Measurements from ENCODE around the gene STRAP. TPM values are rescaled to one million over a fixed set of nuclear protein-coding genes. Genes with fewer than 3 reads are reported as not detected.

Gene STRAP
- total and polyA plus RNA-seq, 2 donors (not counting 3 experiments of a cell fraction or from before 2014, with no cell fraction given), result 76.9 to 138 TPM

DNA sequence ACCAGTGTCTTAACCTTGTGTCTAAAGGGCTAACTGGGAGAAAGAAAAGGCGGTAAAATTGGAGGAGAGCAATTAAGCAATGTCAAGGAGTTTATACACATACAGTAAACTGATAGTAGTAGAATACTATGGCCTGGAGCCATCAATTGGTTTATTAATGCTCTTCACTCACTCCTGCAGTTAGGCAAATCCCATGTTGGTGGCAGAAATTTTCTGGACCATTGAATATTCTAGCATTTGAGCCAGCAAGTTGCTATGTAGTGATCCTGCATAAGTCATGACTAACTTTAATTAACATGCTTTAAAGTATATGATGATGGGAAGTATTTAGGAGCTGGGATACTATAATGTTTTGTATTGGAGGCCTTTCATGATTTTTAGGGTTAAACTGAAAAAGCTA is 14.7 kb downstream of the STRAP start:
- no peak for FAIRE-seq
- Histone ChIP-seq H3K4me3 (replicated peaks in 1 of 3; ENCODE audit: insufficient read depth in 1 of 3, low read depth in 1 of 3, low read length in 3 of 3) (no peak overlapping the region), H3K9me1 (replicated peaks; ENCODE audit: control insufficient read depth, extremely low read depth, insufficient read depth, low read length) (no peaks in the 10 kb centered on the region), H3K79me2 (ENCODE audit: control insufficient read depth, insufficient read depth, low read length) (peaks cover 7% of the 10 kb centered on the region), H3K9me3 (replicated peaks; ENCODE audit: control insufficient read depth, insufficient read depth, low read length) (no peaks in the 10 kb centered on the region), H3K4me1 (ENCODE audit: control insufficient read depth, extremely low read depth, insufficient read depth, low read length) (peaks cover 3% of the 10 kb centered on the region), H3K36me3 (ENCODE audit: control insufficient read depth in 2 of 2, extremely low read depth in 1 of 2, insufficient read depth in 2 of 2, low read length in 2 of 2) (peaks cover 12 to 26% of the 10 kb centered on the region in 2 experiments), H4K20me1 (replicated peaks; ENCODE audit: control insufficient read depth, extremely low read depth, insufficient read depth, low read length) (peaks cover 2% of the 10 kb centered on the region), H3K4me2 (ENCODE audit: insufficient read depth, low read length) (no peak overlapping the region), H2AFZ (ENCODE audit: low read depth, low read length) (no peak overlapping the region), H3K9ac (replicated peaks; ENCODE audit: extremely low read depth, insufficient read depth, low read length) (no peak overlapping the region), H3K27me3 (ENCODE audit: control insufficient read depth in 2 of 2, insufficient read depth in 2 of 2, low read length in 2 of 2) (no peaks in the 10 kb centered on the region), H3K27ac (ENCODE audit: insufficient read depth, low read depth, low read length) (no peak overlapping the region)
- intact Hi-C loops (cut with micrococcal nuclease) (no loop called here), dilution Hi-C loops (cut with MboI; ENCODE audit: extremely low pct_ligation_motif_present, low sequenced_read_pairs) (no loop called here)
- no peak for DNase-seq (ENCODE audit: low read depth, low spot score)
- TF ChIP-seq, protein P1, sequence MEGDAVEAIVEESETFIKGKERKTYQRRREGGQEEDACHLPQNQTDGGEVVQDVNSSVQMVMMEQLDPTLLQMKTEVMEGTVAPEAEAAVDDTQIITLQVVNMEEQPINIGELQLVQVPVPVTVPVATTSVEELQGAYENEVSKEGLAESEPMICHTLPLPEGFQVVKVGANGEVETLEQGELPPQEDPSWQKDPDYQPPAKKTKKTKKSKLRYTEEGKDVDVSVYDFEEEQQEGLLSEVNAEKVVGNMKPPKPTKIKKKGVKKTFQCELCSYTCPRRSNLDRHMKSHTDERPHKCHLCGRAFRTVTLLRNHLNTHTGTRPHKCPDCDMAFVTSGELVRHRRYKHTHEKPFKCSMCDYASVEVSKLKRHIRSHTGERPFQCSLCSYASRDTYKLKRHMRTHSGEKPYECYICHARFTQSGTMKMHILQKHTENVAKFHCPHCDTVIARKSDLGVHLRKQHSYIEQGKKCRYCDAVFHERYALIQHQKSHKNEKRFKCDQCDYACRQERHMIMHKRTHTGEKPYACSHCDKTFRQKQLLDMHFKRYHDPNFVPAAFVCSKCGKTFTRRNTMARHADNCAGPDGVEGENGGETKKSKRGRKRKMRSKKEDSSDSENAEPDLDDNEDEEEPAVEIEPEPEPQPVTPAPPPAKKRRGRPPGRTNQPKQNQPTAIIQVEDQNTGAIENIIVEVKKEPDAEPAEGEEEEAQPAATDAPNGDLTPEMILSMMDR (IDR thresholded peaks at IDR 0.05; ENCODE audit: extremely low read depth in 1 of 2, insufficient read depth in 1 of 2, low read depth in 1 of 2, low read length in 2 of 2), result no peak
- no peak for TF ChIP-seq MYC (IDR thresholded peaks at IDR 0.05; ENCODE audit: low read depth, low read length)
- TF ChIP-seq POLR2A (IDR thresholded peaks at IDR 0.05; ENCODE audit: low read depth, low read length), result no peak
- no peak for TF ChIP-seq POLR2AphosphoS5 (IDR thresholded peaks at IDR 0.05; ENCODE audit: insufficient read depth, low read depth, low read length)
- TF ChIP-seq EZH2 (IDR thresholded peaks at IDR 0.05; ENCODE audit: borderline replicate concordance, low read depth, low read length, severe bottlenecking), result no peak
- TF ChIP-seq, protein P2, sequence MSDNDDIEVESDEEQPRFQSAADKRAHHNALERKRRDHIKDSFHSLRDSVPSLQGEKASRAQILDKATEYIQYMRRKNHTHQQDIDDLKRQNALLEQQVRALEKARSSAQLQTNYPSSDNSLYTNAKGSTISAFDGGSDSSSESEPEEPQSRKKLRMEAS (IDR thresholded peaks at IDR 0.05; ENCODE audit: insufficient read depth, insufficient read length), result no peak
- TF ChIP-seq GATA2 (IDR thresholded peaks at IDR 0.05; ENCODE audit: insufficient read depth, insufficient read length, low read depth, low read length), result no peak
- no peak for TF ChIP-seq FOS (IDR thresholded peaks at IDR 0.05; ENCODE audit: borderline replicate concordance, insufficient read depth, low read length)
- TF ChIP-seq JUN (IDR thresholded peaks at IDR 0.05; ENCODE audit: borderline replicate concordance, insufficient read depth, insufficient read length, low read depth), result no peak
- ChIA-PET CTCF (interaction anchor here (0.9 to 3.2 kb wide), 7 partner anchors 8 to 364 kb away, joined by 3 to 65 read pairs (median 8); partner anchors contain the start of genes DERA and STRAP), POLR2A (no interaction called here)
- BruUV-seq (replicated peaks), result no TSS peak

Measured in endothelial cell of umbilical vein (primary cell).